Epithelial cell of esophagus (primary cell): ENCODE results near the gene KCNG2.

Source experiments
- DNase-seq: peaks from one replicate; pipeline ENCODE4 v3.0.0; 2010; ENCODE audit warnings: low read depth
- H3K4me3 ChIP-seq: 2 replicates; pipeline ENCODE4 v1.5.1; 2011; ENCODE audit warnings: mild to moderate bottlenecking, low read length, control low read depth
- CTCF ChIP-seq: IDR thresholded peaks from 2 replicates; pipeline ENCODE4 v1.5.1; 2011; ENCODE audit warnings: low read depth, mild to moderate bottlenecking, low read length, control low read depth, inconsistent platforms; ENCODE audit not compliant: insufficient read depth; ENCODE audit errors: missing control alignments

The KCNG2 gene

DNA sequence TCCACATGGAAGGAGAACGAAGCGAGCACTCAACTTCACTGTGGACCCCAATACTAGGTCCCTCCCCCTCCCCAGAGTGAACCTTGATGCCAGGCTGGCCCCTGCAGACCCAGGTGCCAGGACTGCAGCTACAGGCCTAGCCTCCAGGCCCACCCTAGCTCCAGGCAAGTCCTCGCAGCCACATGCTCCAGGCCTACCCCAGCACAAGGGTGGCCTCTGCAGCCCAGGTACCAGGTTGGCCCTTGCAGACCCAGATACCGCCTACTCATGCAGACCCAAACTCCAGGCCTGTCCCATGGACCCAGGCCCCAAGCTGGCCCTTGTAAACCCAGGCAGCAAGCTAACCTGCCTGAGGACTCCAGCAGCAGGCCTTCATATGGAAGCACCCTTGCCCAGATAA is 44.2 kb downstream of the KCNG2 start:
- DNase-seq = no peak
- no peak overlapping the region for H3K4me3 ChIP-seq
- no peak for TF ChIP-seq CTCF

- no peak for TF ChIP-seq CTCF
- H3K4me3 ChIP-seq = no peak overlapping the region
Observed at GRCh38 chr18:79844999-79845563, 47.3 kb downstream of the KCNG2 start.

DNA sequence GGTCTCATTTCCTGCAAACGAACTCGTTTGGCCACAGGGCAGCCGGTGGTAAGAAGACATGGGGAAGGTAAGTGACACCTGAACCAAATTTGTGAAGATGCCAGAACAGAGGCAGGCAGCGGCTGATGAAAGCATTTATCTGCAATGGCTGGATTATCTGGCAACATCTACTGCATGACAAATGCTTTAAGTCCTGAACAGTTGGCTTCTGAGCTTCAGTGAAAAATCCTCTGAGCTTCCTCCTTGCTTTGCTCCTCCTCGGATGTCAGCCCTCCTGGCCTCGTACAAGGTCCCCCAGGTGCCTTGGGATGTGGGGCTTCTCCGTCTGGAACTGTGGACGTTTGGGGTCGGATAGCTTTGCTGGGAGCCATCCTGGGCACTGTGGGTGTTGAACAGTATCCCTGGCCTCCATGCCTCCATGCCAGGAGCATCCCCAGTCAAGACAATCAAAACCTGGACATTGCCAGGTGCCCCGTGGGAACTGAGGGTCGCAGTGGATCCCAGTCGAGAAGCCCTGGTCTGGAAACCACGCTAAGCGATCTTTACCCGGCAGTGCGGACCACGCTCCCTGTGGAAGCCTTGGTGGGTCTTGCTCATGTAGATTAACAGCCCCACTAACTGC is 49.3 kb downstream of the KCNG2 start:
- no peak for TF ChIP-seq CTCF
- DNase-seq = no peak
- no peak overlapping the region for H3K4me3 ChIP-seq

More at GRCh38 chr18:79844999-79845563, 47.3 kb downstream of the KCNG2 start:
- no peak for DNase-seq

DNA sequence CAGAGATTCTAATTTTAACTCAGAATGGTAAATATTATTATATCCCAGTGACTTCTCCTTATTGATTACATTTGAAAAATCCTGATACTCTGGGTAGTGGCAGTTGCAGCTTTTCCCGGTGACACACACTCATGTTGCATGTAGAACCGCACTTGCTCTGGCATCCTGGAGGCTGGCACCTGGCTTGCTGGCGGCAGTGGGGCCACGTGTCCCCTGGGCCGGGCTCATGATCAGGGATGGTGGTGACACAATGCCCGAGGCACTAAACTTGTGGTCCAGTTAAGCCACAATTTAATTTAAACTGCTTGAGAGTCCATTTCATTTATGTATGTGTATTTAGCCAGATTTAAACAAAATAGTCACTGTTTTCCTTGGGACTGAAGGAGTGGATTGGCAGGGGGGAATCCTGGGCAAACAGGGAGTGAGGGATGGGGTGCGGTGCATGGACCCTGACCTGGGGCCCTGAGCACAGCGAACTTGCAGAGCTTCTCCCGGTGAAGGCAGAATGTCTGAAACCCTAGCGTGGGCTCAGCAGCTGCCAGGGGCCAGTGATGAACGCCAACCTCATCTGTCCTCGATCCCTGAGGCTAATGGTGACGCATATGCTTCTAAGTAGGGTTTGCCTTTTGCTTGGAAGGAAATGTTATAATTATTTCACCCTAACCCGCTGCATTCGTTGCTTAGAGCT is 50.0 kb downstream of the KCNG2 start:
- no peak for DNase-seq
- TF ChIP-seq CTCF = no peak
- no peak overlapping the region for H3K4me3 ChIP-seq

- TF ChIP-seq CTCF = no peak
- DNase-seq = no peak
- no peak overlapping the region for H3K4me3 ChIP-seq
Observed at GRCh38 chr18:79848294-79848578, 50.5 kb downstream of the KCNG2 start.

GRCh38 chr18:79848579-79849327 is 51.0 kb downstream of the KCNG2 start:
- DNase-seq = no peak
- TF ChIP-seq CTCF = no peak
- no peak overlapping the region for H3K4me3 ChIP-seq
